Kidney capillary endothelial cell (primary cell): Measurements from ENCODE around the gene HEYL.
"Not testable (repeated sequence)": the region's sequence is repeated elsewhere in the genome, so short reads cannot be mapped to it uniquely, and the experiment has no call there.

Experiments used
- DNase-seq: peaks from one replicate; pipeline ENCODE4 v3.0.0-alpha.2; 2018; ENCODE audit warnings: low spot score

Gene HEYL

DNA sequence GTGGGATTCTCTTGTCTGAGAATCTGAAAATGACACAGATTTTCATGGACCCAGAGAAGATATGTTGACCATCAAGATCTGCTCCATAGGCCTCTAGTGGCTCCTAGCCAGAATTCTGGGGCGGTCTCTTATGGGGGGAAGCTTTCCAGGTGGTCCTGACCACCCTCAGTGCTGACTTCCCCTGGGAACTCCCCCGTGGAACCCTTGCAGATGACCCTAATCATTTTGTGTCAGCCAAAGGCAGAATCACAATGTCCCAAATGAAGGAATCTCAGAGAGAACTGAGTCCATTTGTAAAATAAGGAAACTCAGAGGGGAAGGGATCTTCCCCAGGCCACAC lies 3.6 kb downstream of the HEYL start:
- no peak for DNase-seq

- no peak for DNase-seq
Observed at GRCh38 chr1:39635205-39635870, 4.1 kb downstream of the HEYL start.

GRCh38 chr1:39633422-39633821 lies 6.0 kb downstream of the HEYL start:
- DNase-seq: no peak

- DNase-seq: no peak
Observed at GRCh38 chr1:39632682-39633417, 6.6 kb downstream of the HEYL start.

DNA sequence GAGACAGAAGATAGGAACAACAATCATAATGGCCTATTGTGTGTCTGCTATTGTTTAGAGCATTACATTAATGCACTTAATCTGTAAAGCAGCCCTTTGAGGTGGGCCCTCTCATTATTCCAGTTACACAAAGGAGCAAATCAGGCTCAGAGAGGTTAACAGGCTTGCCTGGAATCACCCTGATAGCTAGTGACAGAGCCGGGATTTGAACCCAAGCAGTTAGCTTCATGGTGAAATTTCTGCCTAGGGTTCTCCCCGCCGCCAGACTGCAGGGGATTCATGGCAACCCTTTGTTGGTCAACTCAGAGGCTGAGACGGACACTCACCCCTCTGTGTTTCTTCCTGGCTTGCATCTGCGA lies 7.1 kb downstream of the HEYL start:
- no peak for DNase-seq

- no peak for DNase-seq
Observed at GRCh38 chr1:39631361-39632322, 7.8 kb downstream of the HEYL start.

GRCh38 chr1:39628807-39629350 lies 10.6 kb downstream of the HEYL start:
- no peak for DNase-seq

DNA sequence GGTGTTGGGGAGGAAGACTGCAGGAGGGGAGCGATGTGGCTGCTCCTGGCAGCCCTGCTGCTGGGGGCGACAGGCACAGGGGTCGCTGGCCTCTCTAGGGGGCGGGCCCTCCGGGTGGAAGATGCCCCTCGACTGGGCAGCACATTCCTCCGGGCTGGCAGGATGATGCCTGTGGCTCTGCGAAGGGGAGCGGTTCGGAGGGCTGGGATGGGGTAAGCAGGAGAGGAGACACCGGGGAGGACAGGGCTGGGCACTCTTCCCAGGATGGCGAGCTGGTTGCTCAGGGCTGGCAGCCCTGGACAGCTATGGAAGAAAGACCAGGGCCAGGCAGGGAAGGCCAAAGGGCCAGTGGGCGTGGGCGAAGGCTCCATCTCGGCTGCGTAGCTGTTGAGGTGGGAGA lies 12.8 kb downstream of the HEYL start:
- DNase-seq: no peak

DNA sequence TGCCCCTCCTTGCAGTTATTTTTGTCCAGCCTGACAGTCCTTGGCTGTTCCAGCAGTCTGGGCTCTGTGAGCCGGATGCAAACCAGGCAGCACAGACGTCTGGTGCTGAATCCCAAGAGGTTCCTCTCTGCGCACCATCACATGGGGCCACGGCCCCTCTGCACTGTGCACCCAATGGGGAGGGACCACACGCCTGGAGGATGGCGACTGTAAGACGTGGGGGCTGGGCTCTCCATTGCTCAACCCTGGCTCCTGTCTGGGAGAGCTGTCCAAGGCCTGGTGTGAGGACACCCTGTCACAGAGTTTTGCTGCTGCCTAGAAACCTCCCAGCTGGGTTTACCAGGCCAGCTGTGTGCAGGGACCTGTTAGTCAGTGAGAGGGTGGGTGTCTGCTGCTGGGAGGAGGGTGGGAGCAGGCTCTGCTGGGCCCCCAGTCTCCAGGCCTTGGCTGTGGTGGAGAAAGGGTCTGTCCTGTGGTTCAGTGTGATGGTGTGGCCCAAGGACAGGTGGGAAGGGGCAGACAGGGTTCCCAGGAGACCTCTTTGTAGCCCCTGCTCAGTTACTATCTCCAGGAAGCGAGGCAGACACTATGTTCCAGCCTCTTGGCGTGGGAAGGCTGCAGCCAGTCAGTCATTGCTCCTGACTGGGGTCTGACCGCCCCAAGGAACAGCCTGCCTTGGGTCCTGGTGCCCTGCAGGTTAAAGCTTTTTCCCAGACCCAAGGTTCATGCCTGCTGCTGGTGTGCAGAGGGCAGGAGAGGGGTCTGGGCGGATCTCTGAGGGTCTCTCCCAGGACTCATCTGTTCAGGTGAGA lies 13.8 kb downstream of the HEYL start:
- no peak for DNase-seq

GRCh38 chr1:39625009-39625408 lies 14.4 kb downstream of the HEYL start:
- no peak for DNase-seq

- no peak for DNase-seq
Observed at GRCh38 chr1:39623053-39623452, 16.4 kb downstream of the HEYL start.

DNA sequence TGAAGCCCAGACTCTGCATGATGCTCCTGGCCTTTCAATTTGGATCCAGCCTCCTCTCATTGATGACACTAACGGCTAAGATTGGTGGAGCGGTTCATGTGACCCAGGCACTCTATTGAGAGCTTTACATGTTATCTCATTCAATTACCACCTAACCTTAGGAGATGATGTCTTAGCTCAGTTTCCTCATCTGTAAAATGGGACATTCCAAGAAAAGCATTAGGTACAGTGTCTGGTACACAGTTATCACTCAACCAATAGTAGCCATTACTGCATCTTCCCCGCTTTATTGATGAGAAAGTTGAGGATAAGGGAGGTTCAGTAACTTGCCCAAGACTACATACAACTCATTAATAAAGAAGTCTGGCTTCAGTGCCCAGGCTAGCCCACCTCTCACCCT lies 17.0 kb downstream of the HEYL start:
- DNase-seq: no peak

DNA sequence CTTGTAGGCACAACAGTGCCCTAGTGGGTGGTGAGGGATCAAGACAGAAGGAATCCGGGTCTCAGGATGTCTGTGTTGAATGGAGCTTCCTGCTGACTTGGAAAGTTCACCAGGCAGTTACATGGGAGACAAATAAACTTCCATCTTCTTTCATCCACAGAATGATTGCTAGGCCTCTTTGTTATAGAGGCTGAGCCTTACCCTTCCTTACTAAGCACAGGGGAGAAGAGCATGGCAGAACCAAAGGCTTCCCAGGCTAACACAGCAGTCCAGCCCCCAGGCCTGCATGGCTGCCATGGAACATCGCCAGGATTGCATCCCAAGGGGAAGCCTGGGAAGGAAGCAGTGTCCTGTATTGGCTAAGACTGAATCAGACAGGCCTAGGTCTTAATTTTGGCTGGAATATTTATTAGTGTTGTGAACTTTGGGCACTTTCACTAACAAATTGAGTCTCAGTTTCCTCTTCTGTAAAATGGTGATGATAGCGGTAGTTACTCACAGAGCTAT lies 18.7 kb downstream of the HEYL start:
- DNase-seq: no peak

DNA sequence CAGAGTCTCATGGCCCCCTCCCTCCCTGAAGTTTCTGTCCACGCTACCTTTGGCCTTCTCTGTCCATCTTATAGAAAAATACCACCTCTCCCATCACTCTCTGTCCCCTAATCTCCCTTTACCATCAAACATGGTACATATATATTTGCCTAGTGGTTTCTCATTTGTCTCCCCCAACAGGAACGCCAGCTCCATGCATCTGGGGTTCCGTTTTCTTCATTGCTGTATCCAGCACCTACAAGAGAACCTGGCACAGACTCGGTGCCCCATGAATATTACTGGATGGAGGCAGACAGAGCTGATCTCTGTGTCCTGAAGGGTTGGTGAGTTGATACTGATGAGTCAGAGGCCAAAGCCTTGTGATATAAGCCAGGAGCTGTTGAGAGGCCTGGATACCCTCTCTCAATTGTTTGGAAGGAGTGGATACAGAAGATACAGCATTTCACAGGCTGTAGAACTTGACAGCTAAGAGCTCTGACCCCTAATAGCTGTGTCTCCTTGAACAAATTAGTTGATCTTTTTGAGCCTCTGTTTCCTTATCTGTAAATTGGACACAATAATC lies 21.9 kb downstream of the HEYL start:
- no peak for DNase-seq

DNA sequence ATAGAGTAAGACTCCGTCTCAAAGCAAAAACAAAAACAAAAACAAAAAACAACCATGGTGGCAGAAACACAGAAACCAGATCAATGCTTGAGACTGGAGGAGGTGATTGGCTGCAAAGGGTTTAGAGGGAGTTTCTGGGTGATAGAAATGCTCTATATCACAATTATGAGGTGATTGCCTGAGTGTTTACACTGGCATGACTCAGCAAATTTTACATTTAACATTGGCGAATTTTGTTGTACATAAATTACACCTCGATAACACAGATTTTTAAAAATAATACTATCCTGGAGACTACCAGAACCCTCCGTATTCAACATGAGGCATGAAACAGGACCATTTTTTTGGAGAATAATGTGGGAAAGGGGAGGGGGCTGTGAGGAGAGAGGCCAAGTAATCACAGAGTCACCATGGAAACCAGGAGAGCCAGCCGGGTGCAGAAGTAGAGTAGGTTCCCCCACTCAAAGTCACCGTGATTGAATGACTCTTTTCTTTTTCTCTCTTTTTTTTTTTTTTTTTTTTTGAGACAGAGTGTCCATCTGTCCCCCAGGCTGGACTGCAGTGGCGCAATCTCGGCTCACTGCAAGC lies 24.3 kb downstream of the HEYL start:
- no peak for DNase-seq

GRCh38 chr1:39614488-39614887 lies 25.0 kb downstream of the HEYL start:
- no peak for DNase-seq

DNA sequence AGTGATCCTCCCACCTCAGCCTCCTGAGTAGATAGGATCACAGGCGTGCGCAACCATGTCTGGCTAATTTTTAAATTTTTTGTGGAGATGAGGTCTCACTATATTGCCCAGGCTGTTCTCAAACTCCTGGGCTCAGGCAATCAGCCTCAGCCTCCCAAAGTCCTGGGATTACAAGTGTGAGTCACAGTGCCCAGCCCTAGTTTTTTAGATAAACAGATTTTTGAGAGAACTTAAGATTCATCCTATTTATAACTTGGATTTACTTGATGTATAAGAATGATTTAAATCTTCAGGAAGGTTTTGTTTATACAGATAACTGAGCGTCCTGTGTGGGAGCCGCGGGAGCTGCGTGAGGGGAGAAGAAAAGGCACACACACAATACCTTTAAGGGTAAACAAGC lies 26.2 kb downstream of the HEYL start:
- DNase-seq: no peak

DNA sequence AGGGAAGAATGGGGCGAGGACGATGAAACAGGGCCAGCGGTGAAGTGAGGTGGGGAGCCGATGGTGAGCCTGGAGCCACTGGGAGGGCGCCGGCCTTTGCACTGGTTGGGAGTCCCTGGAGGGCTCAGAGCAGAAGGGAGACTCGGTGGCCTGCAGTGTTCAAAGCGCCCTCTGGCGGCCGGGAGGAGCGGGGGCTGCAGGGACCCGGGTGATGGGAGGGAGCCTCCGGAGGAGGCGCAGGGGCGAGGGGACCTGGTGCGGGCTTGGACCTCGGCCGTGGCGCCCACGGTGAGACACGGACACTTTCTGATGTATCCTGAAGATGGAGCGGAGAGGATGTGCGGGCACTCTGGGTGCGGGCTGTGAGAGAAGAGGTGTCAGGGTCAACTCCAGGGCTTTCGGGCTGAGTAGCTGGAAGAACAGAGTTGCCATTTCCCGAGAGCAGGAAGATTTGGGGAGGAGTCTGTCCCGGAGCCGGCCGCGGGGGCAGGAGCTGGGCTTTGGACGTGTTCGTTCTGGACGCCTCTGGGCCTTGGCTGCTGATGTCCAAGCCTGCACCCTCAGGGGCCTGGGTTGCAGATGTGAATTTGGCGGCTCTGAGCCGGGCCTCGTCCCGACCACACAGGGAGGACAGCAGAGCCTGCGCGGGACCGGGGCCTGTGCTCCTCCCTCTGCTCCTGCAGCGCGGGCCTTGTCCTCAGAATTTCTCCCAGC lies 29.7 kb downstream of the HEYL start:
- peak; percentile 51 for DNase-seq

GRCh38 chr1:39608921-39609320 lies 30.5 kb downstream of the HEYL start:
- no peak for DNase-seq

DNA sequence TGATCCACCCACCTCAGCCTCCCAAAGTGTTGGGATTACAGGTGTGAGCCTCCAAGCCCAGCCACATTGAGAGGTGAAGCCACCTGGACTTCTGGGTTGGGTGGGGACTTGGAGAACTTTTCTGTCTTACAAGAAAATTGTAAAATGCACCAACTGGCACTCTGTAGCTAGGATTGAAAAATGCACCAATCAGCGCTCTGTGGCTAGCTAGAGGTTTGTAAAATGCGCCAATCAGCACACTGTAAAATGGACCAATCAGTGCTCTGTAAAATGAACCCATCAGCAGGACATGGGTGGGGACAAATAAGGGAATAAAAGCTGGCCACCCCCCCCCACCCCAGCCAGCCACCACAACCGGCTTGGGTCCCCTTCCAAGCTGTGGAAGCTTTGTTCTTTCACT lies 35.8 kb downstream of the HEYL start:
- DNase-seq: not testable (repeated sequence)
